Measurements from ENCODE around the gene CACYBP.

The CACYBP gene

DNA sequence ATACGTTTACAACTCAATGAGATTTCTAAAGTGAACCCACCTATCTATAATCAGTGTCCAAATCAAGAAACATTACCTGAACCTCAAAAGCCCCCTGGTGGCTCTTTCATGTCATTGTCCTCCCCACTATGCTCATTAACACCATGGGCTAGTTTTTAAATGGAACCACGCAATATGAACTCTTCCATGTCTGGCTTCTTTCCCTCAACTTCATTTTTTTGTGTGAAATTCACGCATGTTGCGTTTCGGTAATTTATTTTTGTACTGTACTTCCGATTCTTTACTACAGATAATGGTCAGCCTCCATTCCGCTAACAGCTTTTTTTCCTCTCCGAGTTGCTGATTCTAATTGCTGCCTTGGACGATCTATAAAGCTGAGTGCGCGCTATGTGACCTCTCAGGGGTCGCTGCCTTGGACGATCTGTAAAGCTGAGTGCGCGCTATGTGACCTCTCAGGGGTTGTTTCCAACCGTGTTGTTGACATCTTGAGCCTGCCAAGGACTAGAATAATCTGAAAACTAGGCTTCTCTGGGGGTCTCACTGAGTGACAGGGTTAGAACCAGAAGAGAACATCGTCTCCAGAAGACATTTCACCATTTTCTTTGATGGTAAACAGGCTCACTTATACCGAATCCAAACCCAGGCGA, 1.1 kb upstream of the CACYBP start:
- Histone ChIP-seq H3K9me3 (replicated peaks; ENCODE audit: insufficient read depth, low read length) (no peaks in the 10 kb centered on the region), H3K9me2 (replicated peaks; ENCODE audit: insufficient read depth, low read length) (no peaks in the 10 kb centered on the region), H3K4me2 (ENCODE audit: low read depth, low read length) (peak overlapping the region; percentile 75), H3K79me2 (ENCODE audit: low read length) (peaks cover 57% of the 10 kb centered on the region), H3K4me3 (ENCODE audit: low read length) (peak overlapping the region; percentile 95), H3K9ac (ENCODE audit: low read length) (peak overlapping the region; percentile 96), H3F3A (ENCODE audit: insufficient read depth, low read length) (peaks cover 24% of the 10 kb centered on the region), H2AFZ (ENCODE audit: low read length) (peak overlapping the region; percentile 55), H3K4me1 (ENCODE audit: low read length) (peaks cover 31% of the 10 kb centered on the region), H3K27ac (ENCODE audit: low read length) (peak overlapping the region; percentile 97), H3K27me3 (replicated peaks; ENCODE audit: insufficient read depth, low read length) (no peaks in the 10 kb centered on the region), H4K20me1 (ENCODE audit: insufficient read depth, low read length) (peaks cover 18% of the 10 kb centered on the region; the same call in 1 of the 2 replicates), H3K36me3 (replicated peaks; ENCODE audit: insufficient read depth, low read length) (no peaks in the 10 kb centered on the region)
- TF ChIP-seq EZH2phosphoT487 (IDR thresholded peaks at IDR 0.05; ENCODE audit: low read length) (no peak), EZH2 (optimal IDR thresholded peaks at IDR 0.05; ENCODE audit: low read depth, low read length) (no peak)
- TF ChIP-seq, protein P1, sequence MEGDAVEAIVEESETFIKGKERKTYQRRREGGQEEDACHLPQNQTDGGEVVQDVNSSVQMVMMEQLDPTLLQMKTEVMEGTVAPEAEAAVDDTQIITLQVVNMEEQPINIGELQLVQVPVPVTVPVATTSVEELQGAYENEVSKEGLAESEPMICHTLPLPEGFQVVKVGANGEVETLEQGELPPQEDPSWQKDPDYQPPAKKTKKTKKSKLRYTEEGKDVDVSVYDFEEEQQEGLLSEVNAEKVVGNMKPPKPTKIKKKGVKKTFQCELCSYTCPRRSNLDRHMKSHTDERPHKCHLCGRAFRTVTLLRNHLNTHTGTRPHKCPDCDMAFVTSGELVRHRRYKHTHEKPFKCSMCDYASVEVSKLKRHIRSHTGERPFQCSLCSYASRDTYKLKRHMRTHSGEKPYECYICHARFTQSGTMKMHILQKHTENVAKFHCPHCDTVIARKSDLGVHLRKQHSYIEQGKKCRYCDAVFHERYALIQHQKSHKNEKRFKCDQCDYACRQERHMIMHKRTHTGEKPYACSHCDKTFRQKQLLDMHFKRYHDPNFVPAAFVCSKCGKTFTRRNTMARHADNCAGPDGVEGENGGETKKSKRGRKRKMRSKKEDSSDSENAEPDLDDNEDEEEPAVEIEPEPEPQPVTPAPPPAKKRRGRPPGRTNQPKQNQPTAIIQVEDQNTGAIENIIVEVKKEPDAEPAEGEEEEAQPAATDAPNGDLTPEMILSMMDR (IDR thresholded peaks at IDR 0.05; ENCODE audit: low read length): peak; percentile 92
- peak; percentile 92 for DNase-seq

DNA sequence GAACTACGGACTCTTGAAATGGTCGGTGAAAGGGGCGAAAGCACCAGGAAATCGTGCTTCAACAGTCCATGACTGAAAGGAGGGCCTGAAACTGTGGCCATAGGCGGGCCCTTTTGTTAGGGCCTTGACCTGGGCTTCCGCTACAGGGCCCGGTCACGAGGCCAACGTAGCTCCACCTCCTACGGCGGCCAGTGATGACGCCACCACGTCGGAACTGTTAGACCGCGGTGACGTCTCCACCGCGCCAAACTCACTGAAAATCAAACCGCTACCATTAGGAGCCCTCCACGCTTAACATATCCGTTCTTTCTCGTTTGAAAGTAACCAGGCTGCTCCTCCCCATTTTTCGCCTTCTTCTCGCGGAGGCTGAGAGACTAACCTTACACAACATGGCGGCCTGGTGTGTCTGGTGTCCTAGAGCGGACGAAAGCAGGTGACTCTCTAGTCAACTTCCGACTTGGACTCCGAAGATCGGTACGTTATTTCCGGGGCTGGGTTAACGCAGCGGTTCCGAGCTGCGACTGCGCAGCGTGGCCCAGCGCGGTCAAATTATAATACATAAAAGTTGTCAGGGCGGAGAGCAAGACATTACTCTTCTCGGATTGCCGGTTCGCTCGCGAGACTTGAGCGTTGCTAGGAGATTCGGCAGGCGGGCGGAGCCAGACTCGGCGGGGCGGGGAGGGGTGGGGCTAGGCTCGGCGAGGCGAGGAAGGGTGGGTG, 371 bp upstream of the CACYBP start:
- peak overlapping the region; percentile 97 for H3K27ac ChIP-seq (ENCODE audit: low read length)
- H3K4me1 ChIP-seq (ENCODE audit: low read length): peaks cover 31% of the 10 kb centered on the region
- peaks cover 24% of the 10 kb centered on the region for H3F3A ChIP-seq (ENCODE audit: insufficient read depth, low read length)
- H3K4me3 ChIP-seq (ENCODE audit: low read length): peak overlapping the region; percentile 95
- no peaks in the 10 kb centered on the region for H3K27me3 ChIP-seq (replicated peaks; ENCODE audit: insufficient read depth, low read length)
- DNase-seq: peak; percentile 100
- peak overlapping the region; percentile 96 for H3K9ac ChIP-seq (ENCODE audit: low read length)
- no peaks in the 10 kb centered on the region for H3K9me3 ChIP-seq (replicated peaks; ENCODE audit: insufficient read depth, low read length)
- H3K36me3 ChIP-seq (replicated peaks; ENCODE audit: insufficient read depth, low read length): no peaks in the 10 kb centered on the region
- H3K9me2 ChIP-seq (replicated peaks; ENCODE audit: insufficient read depth, low read length): no peaks in the 10 kb centered on the region
- H3K4me2 ChIP-seq (ENCODE audit: low read depth, low read length): peak overlapping the region; percentile 75
- peaks cover 24% of the 10 kb centered on the region; the same call in 1 of the 2 replicates for H4K20me1 ChIP-seq (ENCODE audit: insufficient read depth, low read length)
- TF ChIP-seq, protein P1 (IDR thresholded peaks at IDR 0.05; ENCODE audit: low read length): no peak
- no peak for TF ChIP-seq EZH2phosphoT487 (IDR thresholded peaks at IDR 0.05; ENCODE audit: low read length)
- no peak for TF ChIP-seq EZH2 (optimal IDR thresholded peaks at IDR 0.05; ENCODE audit: low read depth, low read length)
- peaks cover 64% of the 10 kb centered on the region for H3K79me2 ChIP-seq (ENCODE audit: low read length)
- H2AFZ ChIP-seq (ENCODE audit: low read length): peak overlapping the region; percentile 55

DNA sequence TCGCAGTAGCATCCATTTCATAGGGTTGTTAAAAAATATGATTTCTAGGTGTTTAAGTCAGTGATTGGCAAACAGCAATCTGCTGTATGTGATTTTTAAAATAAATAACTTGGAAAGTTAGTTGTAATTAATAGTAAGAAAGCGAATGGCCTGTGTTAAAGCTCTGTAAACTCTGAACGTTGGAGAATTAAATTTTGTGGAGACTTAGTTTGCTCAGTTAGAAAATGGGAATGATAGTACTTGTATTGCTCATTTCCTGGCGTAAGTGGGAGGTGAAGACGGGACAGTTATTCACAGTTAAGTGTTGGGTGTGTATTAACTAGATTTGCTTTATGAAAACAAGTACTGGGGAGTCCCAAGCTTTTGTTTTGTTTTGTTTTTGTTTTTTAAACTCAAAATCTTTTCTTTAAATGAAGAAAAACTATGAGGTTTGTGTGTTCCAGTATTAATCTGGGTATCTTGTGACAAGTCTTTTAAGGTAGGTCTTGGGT, 995 bp downstream of the CACYBP start:
- H4K20me1 ChIP-seq (ENCODE audit: insufficient read depth, low read length): peaks cover 36% of the 10 kb centered on the region; the same call in 1 of the 2 replicates
- peak; percentile 43 for DNase-seq
- peaks cover 31% of the 10 kb centered on the region for H3K4me1 ChIP-seq (ENCODE audit: low read length)
- H3K36me3 ChIP-seq (replicated peaks; ENCODE audit: insufficient read depth, low read length): peaks cover 9% of the 10 kb centered on the region
- H3K9ac ChIP-seq (ENCODE audit: low read length): peak overlapping the region; percentile 96
- H3F3A ChIP-seq (ENCODE audit: insufficient read depth, low read length): peaks cover 24% of the 10 kb centered on the region
- H3K27ac ChIP-seq (ENCODE audit: low read length): peak overlapping the region; percentile 97; the same call in 1 of the 2 replicates
- H3K79me2 ChIP-seq (ENCODE audit: low read length): peaks cover 77% of the 10 kb centered on the region
- TF ChIP-seq, protein P1 (IDR thresholded peaks at IDR 0.05; ENCODE audit: low read length): no peak
- TF ChIP-seq EZH2phosphoT487 (IDR thresholded peaks at IDR 0.05; ENCODE audit: low read length): no peak
- TF ChIP-seq EZH2 (optimal IDR thresholded peaks at IDR 0.05; ENCODE audit: low read depth, low read length): no peak
- H3K27me3 ChIP-seq (replicated peaks; ENCODE audit: insufficient read depth, low read length): no peaks in the 10 kb centered on the region
- peak overlapping the region; percentile 81 for H3K4me2 ChIP-seq (ENCODE audit: low read depth, low read length)
- no peaks in the 10 kb centered on the region for H3K9me2 ChIP-seq (replicated peaks; ENCODE audit: insufficient read depth, low read length)
- peak overlapping the region; percentile 95 for H3K4me3 ChIP-seq (ENCODE audit: low read length)
- no peak overlapping the region for H2AFZ ChIP-seq (ENCODE audit: low read length)
- no peaks in the 10 kb centered on the region for H3K9me3 ChIP-seq (replicated peaks; ENCODE audit: insufficient read depth, low read length)
